HS-27A (cell line): ENCODE results near the gene SMARCD1.
"Not testable (repeated sequence)": the region's sequence is repeated elsewhere in the genome, so short reads cannot be mapped to it uniquely, and the experiment has no call there.

Experiments used
- DNase-seq: peaks from one replicate; pipeline ENCODE4 v3.0.0-alpha.2; 2012; ENCODE audit warnings: low read depth, missing footprints

The SMARCD1 gene

GRCh38 chr12:50145439-50145838 lies 60.3 kb downstream of the SMARCD1 start:
- no peak for DNase-seq

GRCh38 chr12:50147281-50147680 lies 62.1 kb downstream of the SMARCD1 start:
- DNase-seq: no peak

- not testable (repeated sequence) for DNase-seq
Observed at GRCh38 chr12:50148011-50148410, 62.9 kb downstream of the SMARCD1 start.

- DNase-seq: no peak
Observed at GRCh38 chr12:50149311-50149710, 64.2 kb downstream of the SMARCD1 start.
